ENCODE measurements around the gene FBXW11.

The FBXW11 gene

GRCh38 chr5:172006321-172007174 is at the start of gene FBXW11:
FBXW11 (minus strand) TSS chr5:172006638; CDS start chr5:172006502, 136 bp downstream.
- peak; percentile 95 for DNase-seq (ENCODE audit: low read depth in 2 of 2)

GRCh38 chr5:172055996-172056395 is 49.6 kb upstream of the FBXW11 start:
- no peak for DNase-seq (ENCODE audit: low read depth in 2 of 2)

GRCh38 chr5:172055421-172055820 is 49.0 kb upstream of the FBXW11 start:
- DNase-seq (ENCODE audit: low read depth in 2 of 2) = no peak

GRCh38 chr5:172054611-172055153 is 48.2 kb upstream of the FBXW11 start:
- no peak for DNase-seq (ENCODE audit: low read depth in 2 of 2)

GRCh38 chr5:172052450-172053236 is 46.2 kb upstream of the FBXW11 start:
- no peak for DNase-seq (ENCODE audit: low read depth in 2 of 2)

GRCh38 chr5:172051643-172052339 is 45.4 kb upstream of the FBXW11 start:
- DNase-seq (ENCODE audit: low read depth in 2 of 2) = no peak

- DNase-seq (ENCODE audit: low read depth in 2 of 2) = no peak
These were observed 43.6 kb upstream of the FBXW11 start for GRCh38 chr5:172050080-172050479.

- no peak for DNase-seq (ENCODE audit: low read depth in 2 of 2)
These were observed 42.9 kb upstream of the FBXW11 start for GRCh38 chr5:172049226-172049796.

GRCh38 chr5:172048539-172049101 is 42.2 kb upstream of the FBXW11 start:
- no peak for DNase-seq (ENCODE audit: low read depth in 2 of 2)

GRCh38 chr5:172048170-172048422 is 41.7 kb upstream of the FBXW11 start:
- no peak for DNase-seq (ENCODE audit: low read depth in 2 of 2)

- DNase-seq (ENCODE audit: low read depth in 2 of 2) = no peak
These were observed 40.2 kb upstream of the FBXW11 start for GRCh38 chr5:172046593-172046992.

GRCh38 chr5:172045315-172045632 is 38.8 kb upstream of the FBXW11 start:
- DNase-seq (ENCODE audit: low read depth in 2 of 2) = no peak

GRCh38 chr5:172044631-172045314 is 38.3 kb upstream of the FBXW11 start:
- no peak for DNase-seq (ENCODE audit: low read depth in 2 of 2)

- DNase-seq (ENCODE audit: low read depth in 2 of 2) = no peak
These were observed 37.4 kb upstream of the FBXW11 start for GRCh38 chr5:172043865-172044264.

GRCh38 chr5:172042183-172042582 is 35.7 kb upstream of the FBXW11 start:
- DNase-seq (ENCODE audit: low read depth in 2 of 2) = no peak

- no peak for DNase-seq (ENCODE audit: low read depth in 2 of 2)
These were observed 31.7 kb upstream of the FBXW11 start for GRCh38 chr5:172038167-172038566.

GRCh38 chr5:172035049-172035448 is 28.6 kb upstream of the FBXW11 start:
- DNase-seq (ENCODE audit: low read depth in 2 of 2) = peak in 1 of 2 donors; percentile 10

GRCh38 chr5:172031894-172032461 is 25.5 kb upstream of the FBXW11 start:
- no peak for DNase-seq (ENCODE audit: low read depth in 2 of 2)

GRCh38 chr5:172029876-172030275 is 23.4 kb upstream of the FBXW11 start:
- no peak for DNase-seq (ENCODE audit: low read depth in 2 of 2)

- DNase-seq (ENCODE audit: low read depth in 2 of 2) = no peak
These were observed 21.7 kb upstream of the FBXW11 start for GRCh38 chr5:172028167-172028566.
